Activated CD4-positive, alpha-beta T cell treated with anti-CD3 and anti-CD28 coated beads, Interleukin-2, Interleukin-6, amounts not matched to agents 100 ng/mL and 50 ng/mL, durations not matched to agents 16 hours and 8 hours (primary cell): ENCODE results near the gene COA8.

ENCODE experiments used
- DNase-seq: peaks from one replicate; pipeline ENCODE4 v3.0.0-alpha.2; 2020

COA8 gene

DNA sequence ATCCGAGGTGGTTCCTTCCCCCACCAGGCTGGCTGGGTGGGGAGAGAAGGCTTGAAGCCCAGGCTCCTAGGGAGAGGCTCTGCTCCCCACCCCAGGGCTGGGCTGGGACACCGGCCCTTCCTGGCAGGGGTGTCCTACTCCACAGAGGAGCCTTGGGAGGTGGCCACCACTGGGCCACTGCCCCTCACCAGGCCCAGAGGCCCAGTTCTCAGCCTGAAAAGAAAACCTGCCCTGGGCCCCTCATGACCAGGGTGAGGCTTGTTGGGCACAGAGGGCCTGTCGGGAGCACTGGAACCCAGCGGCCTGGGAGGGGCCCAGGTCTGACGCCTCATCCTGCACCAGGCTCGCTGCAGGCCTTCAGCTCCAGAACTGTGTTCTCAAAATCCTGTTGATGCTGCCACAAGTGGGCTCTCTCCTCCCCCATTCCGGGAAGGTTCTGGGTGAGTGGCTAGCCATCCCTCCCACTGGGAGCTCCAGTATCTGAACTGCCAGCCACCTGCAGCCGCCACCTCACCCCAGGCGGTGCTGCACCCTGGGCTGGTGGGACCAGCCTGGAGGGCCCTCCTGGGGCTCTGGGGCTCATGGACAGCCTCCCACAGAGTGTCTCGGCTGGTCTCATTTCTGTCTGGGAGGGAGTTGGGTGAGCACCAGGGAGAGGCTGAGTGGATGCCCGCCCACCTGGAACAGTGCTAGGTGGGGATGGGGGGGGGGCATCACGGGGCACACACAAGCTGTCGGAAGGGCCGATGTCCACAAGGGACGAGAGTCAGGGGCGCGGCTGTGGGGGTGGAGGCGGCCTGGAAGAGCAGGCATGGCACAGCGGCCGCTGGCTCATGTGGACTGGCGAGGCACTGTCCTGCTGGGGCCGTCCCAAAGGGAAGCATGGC lies 12.1 kb upstream of the COA8 start:
- DNase-seq: no peak

DNA sequence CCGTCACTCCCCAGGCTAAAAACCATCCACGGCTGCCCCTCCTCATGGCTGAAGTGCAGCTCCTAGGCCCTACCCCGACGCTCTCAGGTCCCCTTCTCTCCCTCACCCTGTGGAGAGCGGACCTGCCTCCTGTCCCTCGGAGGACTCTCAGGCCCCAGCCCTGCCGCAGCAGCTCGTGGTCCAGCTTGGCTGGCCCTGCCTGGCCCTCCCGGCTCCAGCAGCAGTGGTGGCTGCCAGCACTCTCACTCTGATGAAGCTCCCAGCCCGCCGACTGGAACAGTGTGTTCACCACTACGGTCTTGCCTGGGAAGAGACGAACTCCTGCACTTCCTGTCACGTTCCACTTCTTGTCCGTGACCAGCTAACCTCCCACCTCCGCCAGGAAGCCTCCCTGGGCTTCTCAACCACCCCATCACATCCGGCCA lies 11.4 kb upstream of the COA8 start:
- no peak for DNase-seq

- DNase-seq: no peak
Observed at GRCh38 chr14:103552011-103552845, 10.5 kb upstream of the COA8 start.

- no peak for DNase-seq
Observed at GRCh38 chr14:103552846-103553210, 9.9 kb upstream of the COA8 start.

DNA sequence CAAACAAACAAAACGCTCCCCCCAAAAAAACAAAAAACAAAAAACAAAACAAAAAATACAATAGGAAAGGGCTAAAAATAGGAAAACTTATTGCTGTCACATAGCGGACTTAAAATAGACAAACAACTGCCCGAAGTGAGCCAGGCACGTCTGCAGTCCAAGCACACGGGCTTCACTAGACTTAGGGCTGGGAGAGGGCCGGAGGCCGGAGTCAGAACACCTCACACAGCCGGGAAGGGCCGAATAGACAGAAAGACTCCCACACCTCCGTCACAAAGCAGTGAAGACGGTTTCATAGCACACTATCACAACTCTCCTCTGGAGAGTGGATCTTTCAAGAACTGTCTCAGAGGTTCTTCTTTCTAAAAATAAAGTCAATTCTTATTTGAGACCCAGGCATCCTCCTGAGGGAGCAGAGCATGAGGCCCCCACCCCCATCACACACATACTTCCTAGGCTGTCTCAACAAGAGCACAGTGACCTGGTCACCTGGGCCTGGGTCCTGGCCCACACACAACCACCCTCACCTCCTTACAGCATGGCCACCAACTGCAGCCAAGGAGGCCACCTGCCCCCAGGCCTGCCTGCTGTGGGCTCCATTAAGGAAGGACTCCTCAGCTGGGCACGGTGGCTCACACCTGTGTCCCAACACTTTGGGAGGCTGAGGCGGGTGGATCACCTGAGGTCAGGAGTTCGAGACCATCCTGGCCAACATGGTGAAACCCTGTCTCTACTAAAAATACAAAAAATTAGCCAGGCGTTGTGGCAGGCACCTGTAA lies 7.0 kb upstream of the COA8 start:
- no peak for DNase-seq

GRCh38 chr14:103556946-103557758 lies 5.6 kb upstream of the COA8 start:
- no peak for DNase-seq

DNA sequence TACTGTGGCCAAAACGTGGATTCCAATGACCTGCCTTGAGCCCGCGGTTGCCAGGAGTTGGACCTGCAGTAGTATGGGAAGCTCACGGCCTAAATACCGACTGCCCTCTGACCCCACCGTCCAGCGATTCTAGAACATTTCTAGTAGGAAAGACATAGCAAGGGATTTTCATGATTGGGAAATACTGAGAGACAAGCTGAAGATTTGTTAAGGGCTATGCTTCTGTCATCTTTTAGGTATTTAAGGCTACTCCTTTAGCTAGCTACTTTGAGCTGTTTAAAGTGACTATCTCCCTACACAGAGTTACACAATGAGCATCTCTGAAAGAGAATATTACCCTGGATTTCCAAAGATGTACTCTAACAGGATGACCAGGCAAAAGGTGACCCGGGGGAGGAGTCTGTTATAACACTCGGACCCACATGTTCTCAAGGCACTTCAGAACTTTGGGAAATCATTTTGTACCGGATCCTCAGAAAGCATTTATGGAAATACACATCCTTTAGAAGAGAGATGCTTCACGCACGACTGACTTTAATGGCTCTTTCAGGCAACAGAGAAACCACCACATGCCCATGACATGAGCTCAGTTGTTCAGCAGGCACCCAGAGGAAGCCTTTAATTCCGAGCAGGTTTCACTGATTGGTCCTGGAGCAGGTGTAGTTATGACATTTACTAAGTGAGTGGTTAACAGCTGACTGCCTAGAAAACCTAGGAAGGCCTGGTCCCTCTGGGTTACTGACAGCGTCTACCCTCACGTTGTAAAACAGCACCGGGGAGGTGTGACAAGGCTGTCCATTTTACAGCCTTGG lies 4.5 kb upstream of the COA8 start:
- DNase-seq: no peak

DNA sequence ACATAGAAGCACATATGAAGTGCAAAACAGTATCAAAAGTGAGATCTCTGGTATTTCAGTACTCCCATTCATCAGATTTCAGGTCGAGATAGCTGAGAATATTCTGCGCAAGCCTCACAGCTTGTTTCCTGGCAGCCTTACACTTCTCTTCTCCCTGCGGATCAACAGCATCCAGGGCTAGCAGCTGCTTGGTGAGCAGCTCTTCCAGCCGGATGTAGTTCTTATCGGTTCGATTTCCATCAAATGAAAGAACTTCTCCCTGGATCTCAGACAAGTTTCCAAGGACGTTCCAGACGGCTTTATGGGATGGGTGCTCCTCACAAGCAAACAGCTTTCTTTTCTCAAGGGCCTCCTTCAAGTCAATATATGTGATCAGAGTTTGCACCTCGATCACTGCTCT lies 3.0 kb upstream of the COA8 start:
- DNase-seq: no peak

DNA sequence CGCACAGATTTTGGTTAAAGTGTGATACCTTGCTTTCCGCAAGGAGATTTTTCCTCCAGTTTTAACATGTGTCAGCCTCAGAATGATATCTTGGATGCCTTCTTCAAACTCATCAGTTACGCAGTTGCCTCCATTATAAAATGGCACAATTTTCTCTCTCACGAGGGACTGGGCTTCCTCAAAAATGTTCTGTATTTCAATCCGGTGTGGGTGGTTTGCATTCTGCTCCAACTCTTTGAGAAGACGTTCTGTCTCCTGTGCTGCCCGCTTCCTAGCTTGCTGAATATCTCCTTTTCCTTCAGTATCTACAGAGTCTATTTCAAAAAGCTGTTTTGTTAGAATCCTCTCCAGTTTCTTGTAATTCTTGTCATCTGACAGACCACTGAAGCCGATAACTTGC lies 2.1 kb upstream of the COA8 start:
- no peak for DNase-seq

DNA sequence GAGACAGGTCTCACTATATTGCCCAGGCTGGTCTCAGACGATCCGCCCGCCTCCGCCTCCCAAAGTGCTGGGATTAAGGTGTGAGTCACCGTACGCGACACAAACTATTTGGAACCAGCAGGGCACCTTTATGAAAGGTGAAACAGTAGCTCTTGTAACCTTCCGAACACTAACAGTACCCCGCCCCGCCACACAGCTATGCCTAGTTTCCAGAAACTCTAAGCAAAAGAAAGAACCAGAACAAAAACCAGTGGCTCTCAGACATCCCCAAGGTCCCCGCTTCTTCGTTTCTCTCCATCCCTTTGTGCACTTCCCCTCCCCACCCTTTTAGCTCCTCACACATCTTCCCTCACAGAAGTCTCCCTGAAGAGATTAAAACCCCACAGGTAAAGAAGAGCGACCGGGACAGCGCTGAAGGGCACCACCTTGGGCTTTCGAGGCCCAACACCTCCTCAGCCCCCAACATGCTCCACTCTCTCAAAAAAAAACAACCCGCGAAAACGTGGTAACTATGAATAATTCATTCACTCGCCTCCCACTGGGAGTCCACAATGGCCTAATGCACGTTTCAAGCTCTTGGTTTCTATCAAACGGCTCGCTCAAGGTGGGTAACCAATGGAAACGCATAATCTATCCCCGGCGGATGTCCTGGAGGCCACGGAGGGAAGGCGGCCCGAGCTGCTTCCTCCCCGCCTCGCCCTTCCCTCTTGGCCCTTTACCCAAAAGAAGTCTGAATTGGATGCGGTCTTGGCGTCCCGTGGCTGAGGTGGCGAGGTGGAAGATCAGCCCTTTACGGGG lies 1.2 kb upstream of the COA8 start:
- peak; percentile 73 for DNase-seq

DNA sequence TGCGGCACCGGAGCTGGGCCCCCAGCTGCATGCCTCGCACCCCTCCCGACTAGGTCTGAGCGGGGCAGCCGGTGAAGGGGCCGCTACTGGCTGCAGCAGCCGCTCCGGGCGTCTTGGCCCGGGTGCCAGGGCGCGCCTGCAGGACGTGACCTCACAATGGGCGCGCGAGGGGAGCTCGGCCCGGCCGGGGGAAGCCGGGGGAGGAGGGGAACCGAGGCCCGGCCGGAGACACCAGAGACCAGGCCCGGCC lies 656 bp upstream of the COA8 start:
- DNase-seq: no peak

DNA sequence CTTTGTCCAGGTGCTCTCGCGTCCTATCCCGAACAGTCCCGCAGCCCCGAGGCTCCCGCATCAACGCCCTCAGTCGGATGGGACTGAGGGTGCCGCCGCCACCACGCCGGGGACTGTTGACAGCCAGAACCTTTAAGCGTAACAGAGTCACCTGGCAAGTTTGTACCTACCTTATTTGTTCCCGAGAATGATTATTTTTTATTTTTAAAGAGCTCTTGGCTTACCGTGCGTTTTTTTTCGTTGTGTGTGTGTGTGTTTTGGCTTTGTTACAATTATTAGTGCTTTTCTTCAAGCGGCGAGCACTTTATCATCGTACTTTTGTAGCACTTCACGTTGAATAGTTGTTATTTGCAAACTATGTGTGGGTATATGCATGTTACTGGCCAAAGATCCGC lies 463 bp downstream of the COA8 start:
- DNase-seq: no peak

- no peak for DNase-seq
Observed at GRCh38 chr14:103563844-103564505, 1.2 kb downstream of the COA8 start.

DNA sequence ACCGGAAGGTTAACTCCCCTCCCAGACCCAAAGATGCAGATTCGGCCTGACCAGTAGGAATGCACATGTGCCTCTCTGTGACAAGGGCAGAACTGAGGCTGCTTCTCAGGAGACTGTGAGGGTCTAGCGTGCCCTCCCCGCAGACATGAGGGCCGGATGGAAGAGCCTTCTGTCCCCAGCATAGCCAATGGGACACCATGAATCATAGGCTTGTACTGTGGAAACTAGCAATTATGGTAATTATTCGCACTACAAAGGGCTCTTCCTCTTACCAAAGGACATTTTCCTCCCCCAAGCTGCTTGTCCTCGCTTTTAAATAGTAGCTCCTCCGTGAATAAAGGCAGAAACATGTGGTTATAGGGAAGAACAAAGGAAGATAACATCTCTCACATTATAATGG lies 6.2 kb downstream of the COA8 start:
- no peak for DNase-seq

GRCh38 chr14:103569408-103569807 lies 6.6 kb downstream of the COA8 start:
- no peak for DNase-seq

- DNase-seq: no peak
Observed at GRCh38 chr14:103574104-103574503, 11.3 kb downstream of the COA8 start.

DNA sequence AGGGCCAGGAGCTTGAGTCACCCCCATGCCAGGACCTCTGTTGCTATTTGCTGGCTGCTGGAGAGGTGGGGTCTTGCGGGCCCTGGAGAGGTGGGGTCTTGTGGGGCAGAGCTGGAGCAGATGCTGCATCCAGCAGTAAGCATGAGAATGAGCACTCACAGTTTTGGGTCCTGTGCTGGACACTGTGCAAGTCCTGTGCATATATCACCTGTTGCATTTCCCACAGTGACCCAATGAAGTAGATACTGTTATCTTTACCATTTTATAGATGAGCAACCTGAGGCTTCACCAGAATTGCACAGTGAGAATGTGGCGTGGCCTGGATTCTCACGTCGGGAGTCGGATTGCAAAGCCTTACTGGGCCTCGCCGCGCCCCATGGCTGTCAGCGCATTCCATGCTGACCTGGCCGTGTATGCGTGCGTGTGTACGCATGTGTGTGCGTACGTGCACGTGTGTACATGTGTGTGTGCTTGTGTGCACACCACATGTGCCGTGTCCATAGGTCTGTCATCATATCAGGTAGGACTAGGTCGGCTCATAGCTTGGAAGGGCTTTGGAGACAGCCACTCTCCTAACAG lies 12.0 kb downstream of the COA8 start:
- no peak for DNase-seq

DNA sequence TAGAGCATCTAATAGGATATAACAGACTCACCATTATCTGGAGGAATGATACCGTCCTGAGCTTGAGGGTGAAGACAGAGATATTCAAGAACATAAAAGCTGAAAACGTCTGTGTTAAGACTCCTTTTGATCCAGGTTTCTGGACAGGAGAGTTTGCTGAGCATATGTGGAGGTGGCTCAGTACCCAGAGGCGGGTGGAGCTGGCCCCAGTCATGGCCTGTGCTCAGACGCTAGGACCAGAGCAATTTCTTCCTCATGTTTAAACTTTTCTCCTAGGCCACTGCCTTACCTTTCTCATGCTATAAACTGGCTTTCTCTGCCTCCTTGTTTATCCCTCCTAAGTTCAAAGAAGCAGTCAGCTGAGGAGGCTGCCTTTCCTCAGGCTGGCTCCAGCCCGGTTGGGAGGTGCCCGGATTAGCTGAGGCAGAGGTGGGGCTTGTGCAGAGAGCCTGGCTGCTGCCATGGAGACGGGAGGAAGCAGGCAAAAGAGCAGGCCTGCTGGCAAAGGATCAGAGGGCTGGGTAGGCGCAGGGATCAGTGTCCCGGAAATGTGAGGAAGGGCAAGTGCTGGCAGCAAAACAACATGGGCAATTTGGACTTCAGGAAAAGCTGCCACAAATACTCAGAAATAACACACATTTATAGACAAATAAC lies 13.7 kb downstream of the COA8 start:
- DNase-seq: no peak

DNA sequence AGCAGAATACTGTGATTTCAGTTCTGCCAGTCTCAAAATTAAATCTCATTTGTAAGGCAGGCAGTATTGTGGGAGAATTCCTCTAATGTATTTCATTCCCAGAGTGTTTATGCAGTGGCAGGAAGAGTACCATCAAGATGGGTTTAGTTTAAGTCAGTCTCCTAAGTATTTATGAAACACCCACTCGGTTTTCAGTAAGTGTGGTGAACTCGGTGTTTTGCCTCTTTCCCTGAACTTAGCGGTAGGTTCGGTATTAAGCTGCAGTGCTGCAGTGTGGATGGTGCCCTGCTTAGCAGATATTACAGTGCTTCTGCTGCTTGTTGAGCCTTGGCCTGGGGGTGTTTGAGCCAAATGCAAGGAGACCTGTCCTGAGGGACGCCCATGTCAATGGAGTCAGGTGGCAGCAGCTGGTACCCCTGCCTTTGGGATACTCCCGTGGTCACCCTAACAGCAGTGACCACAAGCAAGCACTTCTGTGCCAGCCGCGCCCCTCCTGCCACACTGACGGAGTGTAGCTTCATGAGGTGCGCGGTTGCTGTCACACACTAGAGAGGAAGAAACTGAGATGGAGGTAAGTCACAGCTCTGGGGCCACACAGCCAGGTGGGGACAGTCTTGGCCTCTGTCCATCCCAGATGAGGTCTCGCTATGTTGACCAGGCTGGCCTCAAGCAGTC lies 15.8 kb downstream of the COA8 start:
- no peak for DNase-seq
